HG03520 (cell line): Measurements from ENCODE around the gene SLC26A9.
"Not testable (repeated sequence)": the region's sequence is repeated elsewhere in the genome, so short reads cannot be mapped to it uniquely, and the experiment has no call there.

Experiments
- ATAC-seq: cut with Tn5 transposase; IDR thresholded peaks from one replicate; pipeline ENCODE4 v1.9.1; 2021; ENCODE audit warnings: mild to moderate bottlenecking, moderate library complexity; ENCODE audit not compliant: unreplicated experiment

Gene SLC26A9

GRCh38 chr1:205905095-205905494 lies 38.2 kb downstream of the SLC26A9 start:
- ATAC-seq: not testable (repeated sequence)

GRCh38 chr1:205896351-205896750 lies 46.9 kb downstream of the SLC26A9 start:
- ATAC-seq: no peak

DNA sequence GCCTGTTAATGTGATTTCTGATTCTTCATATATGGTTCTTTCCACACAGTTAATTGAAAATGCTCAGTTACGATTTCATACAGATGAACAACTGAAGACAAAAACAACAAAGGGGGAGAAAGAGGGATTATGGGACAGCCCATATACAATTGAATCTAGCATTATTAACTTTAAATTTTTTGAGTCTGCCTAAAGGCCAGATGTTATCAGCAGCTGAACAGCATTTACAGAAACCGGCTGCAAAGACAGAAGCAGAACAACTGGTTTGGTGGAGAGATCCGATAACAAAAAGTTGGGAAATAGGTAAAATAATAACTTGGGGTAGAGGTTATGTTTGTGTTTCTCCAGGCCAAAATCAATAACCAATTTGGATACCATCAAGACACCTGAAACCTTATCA lies 49.1 kb downstream of the SLC26A9 start:
- not testable (repeated sequence) for ATAC-seq

GRCh38 chr1:205892175-205892574 lies 51.1 kb downstream of the SLC26A9 start:
- ATAC-seq: not testable (repeated sequence)

GRCh38 chr1:205891481-205891880 lies 51.8 kb downstream of the SLC26A9 start:
- not testable (repeated sequence) for ATAC-seq

DNA sequence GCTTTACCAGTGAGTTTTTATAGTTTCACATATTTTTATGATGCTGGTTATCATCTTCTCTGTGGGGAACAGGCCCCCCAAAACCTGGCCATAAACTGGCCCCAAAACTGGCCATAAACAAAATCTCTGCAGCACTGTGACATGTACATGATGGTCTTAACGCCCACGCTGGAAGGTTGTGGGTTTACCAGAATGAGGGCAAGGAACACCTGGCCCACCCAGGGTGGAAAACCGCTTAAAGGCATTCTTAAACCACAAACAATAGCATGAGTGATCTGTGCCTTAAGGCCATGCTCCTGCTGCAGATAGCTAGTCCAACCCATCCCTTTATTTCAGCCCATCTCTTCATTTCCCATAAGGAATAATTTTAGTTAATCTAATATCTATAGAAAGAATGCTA lies 52.6 kb downstream of the SLC26A9 start:
- not testable (repeated sequence) for ATAC-seq

DNA sequence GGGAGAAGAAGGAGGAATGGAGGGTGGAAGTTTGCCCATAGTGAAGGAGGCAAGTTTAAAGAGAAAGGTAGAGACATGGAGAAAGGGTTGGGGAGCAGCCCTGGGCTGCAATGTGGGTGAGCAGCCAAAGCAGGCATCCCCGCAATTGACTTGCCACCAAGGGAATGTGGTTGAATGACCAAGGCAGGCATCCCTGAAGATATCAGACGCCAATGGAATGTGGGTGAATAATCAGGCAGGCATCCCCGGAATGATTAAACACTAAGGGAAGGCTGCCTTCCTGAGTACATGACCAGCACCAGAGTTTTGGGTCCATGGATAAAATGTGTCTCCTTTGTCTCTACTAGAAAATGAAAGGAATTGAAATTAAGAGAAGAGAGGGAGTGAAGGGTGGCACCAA lies 53.5 kb downstream of the SLC26A9 start:
- ATAC-seq: not testable (repeated sequence)

- not testable (repeated sequence) for ATAC-seq
Observed at GRCh38 chr1:205889006-205889405, 54.2 kb downstream of the SLC26A9 start.

DNA sequence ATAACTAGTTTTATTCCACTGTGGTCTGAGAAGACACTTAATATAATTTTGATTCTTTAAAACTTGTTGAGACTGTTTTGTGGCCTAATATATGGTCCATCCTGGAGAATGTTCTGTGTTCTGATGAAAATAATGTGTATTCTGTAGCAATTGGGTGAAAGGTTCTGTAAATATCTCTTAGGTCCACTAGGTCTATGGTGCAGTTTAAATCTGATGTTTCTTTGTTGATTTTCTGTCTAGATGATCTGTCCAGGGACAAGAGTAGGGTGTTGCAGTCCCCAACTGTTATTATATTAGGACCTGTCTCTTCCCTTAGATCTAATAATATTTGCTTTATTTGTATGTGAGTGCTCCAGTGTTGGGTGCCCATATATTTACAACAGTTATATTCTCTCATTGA lies 59.5 kb downstream of the SLC26A9 start:
- ATAC-seq: no peak

- ATAC-seq: no peak
Observed at GRCh38 chr1:205880923-205881322, 62.3 kb downstream of the SLC26A9 start.

DNA sequence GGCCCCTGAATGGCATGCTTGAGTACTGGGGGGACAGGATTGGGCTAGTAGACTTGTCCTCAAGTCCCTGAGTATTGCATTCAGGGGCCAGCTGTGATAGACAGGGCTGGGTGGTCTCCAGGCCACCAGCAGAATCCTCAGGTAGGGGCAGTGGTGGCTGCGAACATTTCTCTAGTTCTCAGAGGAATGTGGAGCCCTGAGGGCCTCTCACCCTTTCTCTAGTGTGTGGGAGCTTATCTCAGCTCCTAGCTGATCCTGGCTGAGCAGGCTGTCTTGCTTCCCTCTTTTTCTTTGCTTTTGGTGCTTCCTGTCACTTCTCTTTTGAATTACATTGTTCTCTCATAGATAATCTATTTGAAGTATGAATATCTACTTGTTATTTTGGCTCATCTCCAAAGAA lies 63.3 kb downstream of the SLC26A9 start:
- ATAC-seq: no peak

GRCh38 chr1:205878026-205878425 lies 65.2 kb downstream of the SLC26A9 start:
- ATAC-seq: no peak

DNA sequence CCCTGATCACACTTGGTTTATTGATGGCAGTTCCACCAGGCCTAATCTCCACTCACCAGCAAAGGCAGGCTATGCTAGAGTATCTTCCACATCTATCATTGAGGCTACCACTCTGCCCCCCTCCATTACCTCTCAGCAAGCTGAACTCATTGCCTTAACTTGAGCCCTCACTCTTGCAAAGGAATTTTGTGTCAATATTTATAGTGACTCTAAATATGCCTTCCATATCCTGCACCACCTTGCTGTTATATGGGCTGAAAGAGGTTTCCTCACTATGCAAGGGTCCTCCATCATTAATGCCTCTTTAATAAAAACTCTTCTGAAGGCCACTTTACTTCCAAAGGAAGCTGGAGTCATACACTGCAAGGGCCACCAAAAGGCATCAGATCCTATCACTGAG lies 70.1 kb downstream of the SLC26A9 start:
- ATAC-seq: not testable (repeated sequence)

DNA sequence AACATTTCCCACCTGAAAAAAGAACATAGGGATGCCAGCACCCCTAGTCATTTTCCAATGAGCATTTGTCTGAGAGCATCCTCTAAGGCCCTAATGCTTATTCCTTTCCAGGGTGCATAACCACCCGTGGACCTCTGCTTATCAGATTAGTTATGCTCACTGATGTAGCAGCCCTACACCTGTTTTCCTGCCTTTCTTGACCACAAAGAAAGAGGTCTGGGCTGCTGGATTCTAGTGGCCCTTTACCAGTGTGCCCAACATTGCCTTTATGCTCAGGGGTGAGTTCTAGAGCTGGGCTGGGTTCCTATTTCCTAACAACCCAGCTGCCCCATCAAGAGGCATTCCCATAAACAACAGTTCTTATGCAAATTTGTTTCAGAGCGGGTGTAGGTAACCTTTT lies 73.0 kb downstream of the SLC26A9 start:
- ATAC-seq: no peak
